ENCODE data around the gene AGL.
"Not testable (repeated sequence)": the region's sequence is repeated elsewhere in the genome, so short reads cannot be mapped to it uniquely, and the experiment has no call there.

Gene AGL

DNA sequence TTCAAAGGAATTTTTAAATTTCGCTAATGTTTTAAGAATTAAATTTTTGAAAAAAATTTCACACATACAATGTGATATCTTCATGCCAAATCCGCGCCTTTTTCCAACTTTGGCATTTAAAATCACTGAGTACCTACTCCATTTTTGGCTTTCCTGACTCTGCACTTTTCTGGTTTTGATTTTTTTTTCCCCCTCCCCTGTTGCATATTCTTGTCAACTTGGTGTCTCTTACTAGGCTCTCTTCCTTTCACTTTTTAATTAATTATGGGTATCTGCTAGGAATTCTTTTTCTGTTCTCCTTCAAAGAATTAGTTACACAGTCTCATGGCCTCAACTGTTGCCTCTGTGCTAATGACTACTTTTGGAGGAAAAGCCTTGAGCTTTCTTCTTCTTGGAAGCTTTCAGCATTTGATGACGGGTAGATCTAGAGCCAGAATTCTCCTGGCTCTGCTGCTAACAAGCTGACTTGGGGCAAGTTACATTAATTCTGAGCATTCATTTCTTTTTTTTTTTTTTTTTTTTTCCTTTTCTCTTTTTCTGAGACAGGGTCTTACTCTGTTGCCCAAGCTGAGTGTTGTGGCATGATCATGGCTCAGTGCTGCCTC is 1.8 kb downstream of the AGL start:
- no peak for DNase-seq (ENCODE audit: low spot score)

DNA sequence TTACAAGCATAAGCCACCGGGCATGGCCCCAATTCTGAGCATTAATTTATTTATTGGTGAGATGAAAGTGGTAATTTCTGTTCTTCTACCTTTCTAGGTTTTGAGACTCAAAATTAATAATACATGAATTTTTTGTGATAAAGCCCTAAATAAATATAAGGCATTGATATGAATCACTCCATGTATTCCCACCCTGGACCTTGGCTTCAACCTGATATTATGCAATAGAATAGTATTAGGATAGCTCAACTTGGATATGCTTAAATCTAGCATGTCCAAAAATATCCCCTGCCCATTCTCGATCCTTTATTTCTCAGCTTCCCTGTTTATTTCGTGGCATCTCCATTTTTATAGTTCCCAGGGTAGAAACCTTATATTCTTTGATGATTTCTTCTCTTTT is 2.5 kb downstream of the AGL start:
- no peak for DNase-seq (ENCODE audit: low spot score)

GRCh38 chr1:99855914-99856450 is 5.8 kb downstream of the AGL start:
- no peak for DNase-seq (ENCODE audit: low spot score)

DNA sequence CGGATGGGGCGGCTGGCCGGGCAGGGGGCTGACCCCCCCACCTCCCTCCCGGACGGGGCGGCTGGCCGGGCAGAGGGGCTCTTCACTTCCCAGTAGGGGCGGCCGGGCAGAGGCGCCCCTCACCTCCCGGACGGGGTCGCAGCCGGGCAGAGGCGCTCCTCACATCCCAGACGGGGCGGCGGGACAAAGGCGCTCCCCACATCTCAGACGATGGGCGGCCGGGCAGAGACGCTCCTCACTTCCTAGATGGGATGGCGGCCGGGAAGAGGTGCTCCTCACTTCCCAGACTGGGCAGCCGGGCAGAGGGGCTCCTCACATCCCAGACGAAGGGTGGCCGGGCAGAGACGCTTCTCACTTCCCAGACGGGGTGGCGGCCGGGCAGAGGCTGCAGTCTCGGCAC is 6.9 kb downstream of the AGL start:
- not testable (repeated sequence) for DNase-seq (ENCODE audit: low spot score)

GRCh38 chr1:99858286-99858685 is 8.1 kb downstream of the AGL start:
- no peak for DNase-seq (ENCODE audit: low spot score)

- DNase-seq (ENCODE audit: low spot score): no peak
Observed at GRCh38 chr1:99858881-99859280, 8.7 kb downstream of the AGL start.

- no peak for DNase-seq (ENCODE audit: low spot score)
Observed at GRCh38 chr1:99860703-99861102, 10.5 kb downstream of the AGL start.

GRCh38 chr1:99867682-99868081 is 17.5 kb downstream of the AGL start:
- DNase-seq (ENCODE audit: low spot score): no peak

GRCh38 chr1:99869304-99869703 is 19.1 kb downstream of the AGL start:
- no peak for DNase-seq (ENCODE audit: low spot score)

DNA sequence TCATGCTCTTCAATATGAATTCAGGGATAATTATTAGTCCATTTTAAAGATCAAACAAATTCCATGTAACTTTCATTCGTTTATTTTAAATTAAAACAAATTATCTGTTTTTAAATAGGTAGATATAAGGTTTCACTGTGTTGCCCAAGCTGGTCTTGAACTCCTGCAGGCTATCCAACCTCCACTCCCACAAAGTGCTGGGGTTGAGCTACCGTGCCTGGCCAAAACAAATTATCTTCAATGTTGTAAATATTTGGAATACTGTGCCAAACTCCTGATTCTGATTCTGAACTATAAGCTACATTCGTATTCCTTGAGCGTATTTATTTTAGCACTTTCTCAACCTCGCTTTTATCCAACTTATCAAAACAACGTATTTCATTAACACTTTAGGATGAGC is 19.6 kb downstream of the AGL start:
- no peak for DNase-seq (ENCODE audit: low spot score)

GRCh38 chr1:99872063-99872462 is 21.9 kb downstream of the AGL start:
- DNase-seq (ENCODE audit: low spot score): no peak

DNA sequence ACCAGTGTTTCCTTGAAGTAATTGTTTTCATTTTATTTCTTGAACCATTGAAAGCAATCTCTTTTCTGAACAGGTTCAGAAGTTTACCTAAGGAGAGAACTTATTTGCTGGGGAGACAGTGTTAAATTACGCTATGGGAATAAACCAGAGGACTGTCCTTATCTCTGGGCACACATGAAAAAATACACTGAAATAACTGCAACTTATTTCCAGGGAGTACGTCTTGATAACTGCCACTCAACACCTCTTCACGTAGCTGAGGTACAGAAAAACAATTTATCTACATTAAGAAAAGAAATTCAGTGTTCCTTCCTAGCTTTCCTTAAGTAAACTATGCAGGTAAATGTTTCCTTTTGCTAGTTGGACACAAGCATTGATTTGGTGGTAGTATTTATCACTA is 27.4 kb downstream of the AGL start:
- DNase-seq (ENCODE audit: low spot score): no peak

- no peak for DNase-seq (ENCODE audit: low spot score)
Observed at GRCh38 chr1:99886179-99886578, 36.0 kb downstream of the AGL start.

- no peak for DNase-seq (ENCODE audit: low spot score)
Observed at GRCh38 chr1:99886841-99887240, 36.7 kb downstream of the AGL start.

GRCh38 chr1:99887890-99888289 is 37.7 kb downstream of the AGL start:
- no peak for DNase-seq (ENCODE audit: low spot score)

DNA sequence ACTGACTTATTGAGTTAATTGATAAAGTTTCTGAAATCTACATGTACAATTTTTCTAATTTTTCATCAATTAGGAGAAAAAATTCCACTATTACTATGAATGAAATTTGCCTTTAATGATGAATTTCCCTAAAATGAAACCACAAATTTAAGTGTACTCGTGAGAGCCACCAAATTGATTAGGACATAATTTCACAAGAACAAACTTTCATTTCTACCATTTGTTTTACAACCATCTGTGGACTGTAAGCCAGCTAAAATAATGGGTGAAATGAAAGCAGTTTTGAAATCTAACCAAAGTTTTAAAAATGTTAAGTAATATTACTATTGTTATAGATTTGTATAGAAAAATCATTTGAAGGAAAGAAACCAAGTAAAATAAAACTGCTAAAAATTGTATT is 41.8 kb downstream of the AGL start:
- no peak for DNase-seq (ENCODE audit: low spot score)

DNA sequence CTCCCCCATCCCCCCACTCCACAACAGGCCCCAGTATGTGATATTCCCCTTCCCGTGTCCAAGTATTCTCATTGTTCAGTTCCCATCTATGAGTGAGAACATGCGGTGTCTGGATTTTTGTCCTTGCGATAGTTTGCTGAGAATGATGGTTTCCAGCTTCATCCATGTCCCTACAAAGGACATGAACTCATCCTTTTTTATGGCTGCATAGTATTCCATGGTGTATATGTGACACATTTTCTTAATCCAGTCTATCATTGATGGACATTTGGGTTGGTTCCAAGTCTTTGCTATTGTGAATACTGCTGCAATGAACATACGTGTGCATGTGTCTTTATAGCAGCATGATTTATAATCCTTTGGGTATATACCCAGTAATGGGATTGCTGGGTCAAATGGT is 53.1 kb downstream of the AGL start:
- DNase-seq (ENCODE audit: low spot score): not testable (repeated sequence)

GRCh38 chr1:99906535-99906934 is 56.4 kb downstream of the AGL start:
- DNase-seq (ENCODE audit: low spot score): no peak

DNA sequence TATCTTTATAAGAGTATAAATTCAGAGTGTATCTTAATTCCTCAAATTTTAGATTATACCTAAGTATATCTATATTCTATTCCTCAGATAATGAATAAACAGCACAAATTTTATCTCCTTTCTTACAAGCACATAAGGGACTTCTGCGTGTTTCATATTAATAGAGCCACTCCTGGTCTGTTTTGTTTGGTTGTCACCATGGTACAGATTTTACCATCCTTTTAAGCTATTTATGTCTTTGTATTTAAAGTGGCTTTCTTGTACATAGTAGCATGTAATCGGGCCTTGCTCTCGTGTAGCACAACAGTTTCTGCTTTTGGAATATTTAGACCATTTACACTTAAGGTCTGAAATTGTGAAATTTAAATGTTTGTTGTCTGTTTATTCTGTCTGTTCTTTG is 67.1 kb downstream of the AGL start:
- DNase-seq (ENCODE audit: low spot score): no peak

- DNase-seq (ENCODE audit: low spot score): no peak
Observed at GRCh38 chr1:99919220-99919619, 69.1 kb downstream of the AGL start.

- DNase-seq (ENCODE audit: low spot score): no peak
Observed at GRCh38 chr1:99934801-99935200, 84.6 kb downstream of the AGL start.

GRCh38 chr1:99935534-99935933 is 85.4 kb downstream of the AGL start:
- DNase-seq (ENCODE audit: low spot score): no peak

DNA sequence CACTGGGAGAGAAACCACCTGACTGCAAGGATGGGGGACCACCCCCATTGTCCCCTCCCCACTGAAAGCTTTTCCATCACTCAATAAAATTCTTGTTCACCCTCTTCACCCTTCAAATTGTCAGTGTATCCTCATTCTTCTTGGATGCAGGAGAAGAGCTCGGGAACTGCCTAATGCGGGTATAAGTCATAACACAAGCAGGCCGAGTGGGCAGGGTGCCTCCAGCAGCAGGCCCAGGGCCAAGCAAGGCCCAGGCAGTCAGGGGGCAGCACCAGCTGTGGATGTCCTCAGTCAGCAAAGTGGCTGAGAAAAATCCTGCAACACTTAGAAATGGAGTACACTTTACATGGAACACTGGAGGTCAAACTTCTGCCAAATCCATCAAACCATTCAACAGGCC is 85.9 kb downstream of the AGL start:
- no peak for DNase-seq (ENCODE audit: low spot score)

- no peak for DNase-seq (ENCODE audit: low spot score)
Observed at GRCh38 chr1:99942723-99943122, 92.6 kb downstream of the AGL start.
